Measurements from ENCODE around the gene STARD4. TPM values are rescaled to one million over a fixed set of nuclear protein-coding genes. Genes with fewer than 3 reads are reported as not detected.
A peak's percentile ranks its signal among the peaks of the same experiment; 100 is the strongest.

STARD4 gene
- total RNA-seq, 1 donor from 2014 or later = 91.4 TPM

GRCh38 chr5:111520908-111521307 is 8.6 kb upstream of the STARD4 start:
- no peak overlapping the region for H3K4me3 ChIP-seq (ENCODE audit: low read depth, low read length)
- H3K27me3 ChIP-seq (ENCODE audit: control insufficient read depth, insufficient read depth, low read length) = no peaks in the 10 kb centered on the region
- FAIRE-seq = no peak
- no peak for DNase-seq (ENCODE audit: low read depth)
- no peaks in the 10 kb centered on the region for H3K36me3 ChIP-seq (ENCODE audit: control insufficient read depth, insufficient read depth, low read length)
- TF ChIP-seq, protein P1, sequence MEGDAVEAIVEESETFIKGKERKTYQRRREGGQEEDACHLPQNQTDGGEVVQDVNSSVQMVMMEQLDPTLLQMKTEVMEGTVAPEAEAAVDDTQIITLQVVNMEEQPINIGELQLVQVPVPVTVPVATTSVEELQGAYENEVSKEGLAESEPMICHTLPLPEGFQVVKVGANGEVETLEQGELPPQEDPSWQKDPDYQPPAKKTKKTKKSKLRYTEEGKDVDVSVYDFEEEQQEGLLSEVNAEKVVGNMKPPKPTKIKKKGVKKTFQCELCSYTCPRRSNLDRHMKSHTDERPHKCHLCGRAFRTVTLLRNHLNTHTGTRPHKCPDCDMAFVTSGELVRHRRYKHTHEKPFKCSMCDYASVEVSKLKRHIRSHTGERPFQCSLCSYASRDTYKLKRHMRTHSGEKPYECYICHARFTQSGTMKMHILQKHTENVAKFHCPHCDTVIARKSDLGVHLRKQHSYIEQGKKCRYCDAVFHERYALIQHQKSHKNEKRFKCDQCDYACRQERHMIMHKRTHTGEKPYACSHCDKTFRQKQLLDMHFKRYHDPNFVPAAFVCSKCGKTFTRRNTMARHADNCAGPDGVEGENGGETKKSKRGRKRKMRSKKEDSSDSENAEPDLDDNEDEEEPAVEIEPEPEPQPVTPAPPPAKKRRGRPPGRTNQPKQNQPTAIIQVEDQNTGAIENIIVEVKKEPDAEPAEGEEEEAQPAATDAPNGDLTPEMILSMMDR (IDR thresholded peaks at IDR 0.05; ENCODE audit: insufficient read depth, low read length, severe bottlenecking) = no peak

- Histone ChIP-seq H3K27me3 (ENCODE audit: control insufficient read depth, insufficient read depth, low read length) (no peaks in the 10 kb centered on the region), H3K36me3 (ENCODE audit: control insufficient read depth, insufficient read depth, low read length) (no peaks in the 10 kb centered on the region), H3K4me3 (ENCODE audit: low read depth, low read length) (no peak overlapping the region)
- TF ChIP-seq, protein P1 (IDR thresholded peaks at IDR 0.05; ENCODE audit: insufficient read depth, low read length, severe bottlenecking) = no peak
- FAIRE-seq = no peak
- DNase-seq (ENCODE audit: low read depth) = no peak
These were observed 6.4 kb upstream of the STARD4 start for GRCh38 chr5:111518777-111519176.

DNA sequence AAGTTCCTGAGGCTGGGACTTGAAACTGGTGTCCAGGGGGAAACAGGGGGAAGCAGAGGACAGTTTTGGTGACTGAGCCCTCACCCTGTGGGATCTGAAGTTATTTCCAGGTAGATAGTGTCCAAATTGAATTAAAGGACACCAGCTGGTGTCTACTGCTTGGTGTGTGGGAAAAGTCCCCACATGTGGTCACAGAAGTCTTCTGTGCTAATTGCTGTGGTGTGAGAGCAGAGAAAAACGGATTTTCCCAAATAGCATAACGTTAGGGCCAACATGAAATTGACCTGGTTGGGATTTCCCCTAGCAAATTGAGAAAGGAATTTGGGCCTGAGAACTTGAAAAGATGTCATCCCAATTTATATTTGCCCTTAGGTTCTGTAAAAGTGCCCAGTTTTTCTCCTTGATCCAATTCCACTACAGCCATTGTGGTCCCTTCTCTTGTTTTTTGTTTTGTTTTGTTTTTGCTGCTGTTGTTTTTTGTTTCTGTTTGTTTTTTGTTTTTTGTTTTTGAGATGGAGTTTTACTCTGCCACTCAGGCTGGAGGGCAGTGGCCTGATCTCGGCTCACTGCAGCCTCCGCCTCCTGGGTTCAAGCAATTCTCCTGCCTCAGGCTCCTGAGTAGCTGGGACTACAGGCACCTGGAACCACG is 5.6 kb upstream of the STARD4 start:
- no peak for DNase-seq (ENCODE audit: low read depth)
- Histone ChIP-seq H3K4me3 (ENCODE audit: low read depth, low read length) (no peak overlapping the region), H3K36me3 (ENCODE audit: control insufficient read depth, insufficient read depth, low read length) (no peaks in the 10 kb centered on the region), H3K27me3 (ENCODE audit: control insufficient read depth, insufficient read depth, low read length) (no peaks in the 10 kb centered on the region)
- no peak for FAIRE-seq
- TF ChIP-seq, protein P1 (IDR thresholded peaks at IDR 0.05; ENCODE audit: insufficient read depth, low read length, severe bottlenecking) = no peak

DNA sequence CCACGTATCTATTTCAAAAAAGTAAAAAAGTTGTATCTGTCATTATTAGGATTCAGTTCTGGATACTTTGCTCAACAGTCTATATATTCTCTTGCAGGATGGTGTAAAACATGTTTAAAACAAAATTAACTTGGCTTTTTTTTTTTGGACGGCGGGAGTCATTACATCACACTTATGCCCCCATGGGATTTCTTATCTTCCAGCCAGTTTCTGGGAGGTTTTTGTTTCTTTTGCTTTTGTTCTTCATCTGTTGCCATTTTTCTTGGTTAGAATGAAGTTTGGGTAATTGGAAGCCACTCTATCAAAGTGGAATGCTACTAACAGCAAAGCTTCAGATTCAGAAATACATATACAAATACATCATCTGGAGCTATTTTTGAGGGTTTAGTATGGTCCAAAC is 1.8 kb upstream of the STARD4 start:
- FAIRE-seq = no peak
- no peaks in the 10 kb centered on the region for H3K27me3 ChIP-seq (ENCODE audit: control insufficient read depth, insufficient read depth, low read length)
- no peaks in the 10 kb centered on the region for H3K36me3 ChIP-seq (ENCODE audit: control insufficient read depth, insufficient read depth, low read length)
- no peak for DNase-seq (ENCODE audit: low read depth)
- TF ChIP-seq, protein P1 (IDR thresholded peaks at IDR 0.05; ENCODE audit: insufficient read depth, low read length, severe bottlenecking) = no peak
- H3K4me3 ChIP-seq (ENCODE audit: low read depth, low read length) = no peak overlapping the region

DNA sequence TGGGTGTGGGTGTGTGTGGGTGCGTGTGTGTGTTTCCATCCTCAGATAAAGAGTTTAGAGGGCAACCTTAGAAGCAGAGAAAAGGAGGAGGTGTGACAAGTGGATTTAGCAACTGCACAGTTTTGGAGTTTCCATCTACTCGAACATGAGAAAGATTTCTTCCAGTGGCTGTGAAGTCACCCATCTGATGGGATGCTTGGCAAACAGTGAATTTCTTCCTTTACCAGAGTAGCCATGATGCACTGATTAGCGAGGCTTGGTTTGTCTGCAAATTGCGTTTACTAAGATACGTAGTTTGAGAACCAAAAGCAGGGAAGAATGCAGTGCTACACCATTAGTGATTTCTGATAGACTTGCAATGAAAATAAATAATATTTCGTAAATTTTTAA is 791 bp upstream of the STARD4 start:
- FAIRE-seq (no peak), DNase-seq (ENCODE audit: low read depth) (no peak)
- TF ChIP-seq, protein P1 (IDR thresholded peaks at IDR 0.05; ENCODE audit: insufficient read depth, low read length, severe bottlenecking) = no peak
- no peaks in the 10 kb centered on the region for H3K36me3 ChIP-seq (ENCODE audit: control insufficient read depth, insufficient read depth, low read length)
- peak overlapping the region; percentile 72 for H3K4me3 ChIP-seq (ENCODE audit: low read depth, low read length)
- no peaks in the 10 kb centered on the region for H3K27me3 ChIP-seq (ENCODE audit: control insufficient read depth, insufficient read depth, low read length)

DNA sequence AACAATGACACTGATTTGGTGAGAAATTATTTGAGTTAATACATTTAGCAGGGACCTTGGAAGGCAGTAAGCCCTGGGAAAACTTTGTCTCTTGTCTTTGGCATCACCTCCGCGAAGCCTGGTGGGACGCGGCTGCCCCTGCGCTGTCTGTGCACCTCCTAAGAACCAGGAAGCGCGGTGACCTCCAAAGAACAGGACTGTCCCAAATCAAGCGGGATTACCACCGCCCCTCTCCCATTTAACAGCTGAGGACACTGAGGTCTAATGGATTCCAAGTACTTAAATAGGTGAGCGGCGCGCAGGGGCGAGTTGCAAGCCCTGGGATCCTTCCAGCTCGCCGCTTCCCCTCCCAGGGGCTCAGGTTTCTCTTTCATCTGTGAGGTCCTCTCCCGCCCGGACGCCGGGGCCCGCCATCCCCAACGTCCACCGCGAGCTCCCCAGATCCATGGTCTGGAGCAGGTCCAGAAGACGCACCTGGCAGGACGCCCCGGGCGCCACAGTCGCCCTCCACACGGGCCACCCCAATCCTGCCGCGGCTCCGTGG is 432 bp downstream of the STARD4 start:
- FAIRE-seq (no peak), DNase-seq (ENCODE audit: low read depth) (peak; percentile 14)
- Histone ChIP-seq H3K36me3 (ENCODE audit: control insufficient read depth, insufficient read depth, low read length) (no peaks in the 10 kb centered on the region), H3K27me3 (ENCODE audit: control insufficient read depth, insufficient read depth, low read length) (no peaks in the 10 kb centered on the region), H3K4me3 (ENCODE audit: low read depth, low read length) (peak overlapping the region; percentile 72)
- TF ChIP-seq, protein P1 (IDR thresholded peaks at IDR 0.05; ENCODE audit: insufficient read depth, low read length, severe bottlenecking) = no peak
